CD4-positive, alpha-beta T cell treated with Interleukin-15 for 4 hours (primary cell): Measurements from ENCODE around the gene ADAM19.
A peak's percentile ranks its signal among the peaks of the same experiment; 100 is the strongest.

Experiments
- DNase-seq: peaks from one replicate; pipeline ENCODE4 v3.0.0-alpha.2; 2020; ENCODE audit warnings: low spot score

ADAM19 gene

DNA sequence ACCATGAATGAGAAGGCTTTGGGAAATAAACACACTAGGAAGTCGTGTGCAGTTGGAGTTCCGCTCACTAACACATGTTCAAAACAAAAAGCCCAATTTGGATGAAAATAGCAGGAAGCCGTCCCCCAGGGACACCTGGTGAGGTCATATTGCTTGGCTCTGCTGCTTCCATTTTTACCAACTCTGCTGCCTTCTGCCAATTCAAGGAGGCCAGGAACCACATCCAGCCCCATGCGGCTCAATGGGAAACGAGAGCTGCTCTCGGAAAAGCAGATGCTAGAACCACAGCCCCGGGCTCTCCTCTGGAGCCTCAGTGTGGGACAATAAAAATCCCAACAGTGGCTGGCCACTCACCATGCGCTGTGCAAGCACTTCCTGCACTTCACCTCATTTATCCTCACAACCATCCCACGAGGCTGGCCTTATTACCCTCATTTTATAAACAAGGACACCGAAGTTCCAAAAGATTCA lies 13.4 kb downstream of the ADAM19 start:
- DNase-seq = no peak

DNA sequence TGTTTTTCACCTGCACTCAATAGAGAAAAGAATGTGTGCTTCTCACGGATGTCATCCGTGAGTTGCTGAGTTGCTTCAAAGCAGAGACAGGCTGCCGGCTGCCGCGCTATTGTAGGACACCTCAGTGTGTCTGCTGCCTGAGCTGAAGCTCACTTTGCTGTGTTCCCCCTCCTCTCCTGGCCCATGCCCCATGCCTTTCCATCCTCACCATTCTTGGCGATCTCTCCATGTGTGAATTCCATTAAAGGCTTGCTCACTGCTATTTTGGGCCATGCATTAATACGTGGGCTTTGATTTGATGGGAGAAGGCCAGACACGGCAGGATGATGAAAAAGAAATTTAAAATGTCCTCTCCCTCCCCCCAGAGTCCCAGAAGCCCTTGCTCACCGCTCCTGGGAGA lies 14.5 kb downstream of the ADAM19 start:
- no peak for DNase-seq

DNA sequence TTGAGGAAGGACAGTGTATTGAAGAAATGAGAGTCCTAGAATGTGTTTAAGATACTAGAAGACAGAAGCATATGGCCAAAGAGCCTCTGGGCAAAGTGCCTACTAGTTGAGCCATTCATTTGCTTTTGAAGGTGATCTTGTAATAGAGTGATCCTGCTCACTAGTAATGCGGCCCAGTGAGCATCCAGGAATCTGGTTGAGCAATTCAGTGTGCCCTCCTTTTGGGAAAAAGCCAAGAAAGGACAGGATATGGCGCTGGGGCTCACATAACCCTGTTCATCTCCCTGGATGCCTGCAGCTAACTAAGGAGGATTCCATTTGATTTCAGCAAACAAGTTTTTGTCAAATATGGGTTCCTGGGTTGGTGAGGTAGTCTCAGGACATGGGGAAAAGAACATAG lies 16.3 kb downstream of the ADAM19 start:
- DNase-seq = no peak

DNA sequence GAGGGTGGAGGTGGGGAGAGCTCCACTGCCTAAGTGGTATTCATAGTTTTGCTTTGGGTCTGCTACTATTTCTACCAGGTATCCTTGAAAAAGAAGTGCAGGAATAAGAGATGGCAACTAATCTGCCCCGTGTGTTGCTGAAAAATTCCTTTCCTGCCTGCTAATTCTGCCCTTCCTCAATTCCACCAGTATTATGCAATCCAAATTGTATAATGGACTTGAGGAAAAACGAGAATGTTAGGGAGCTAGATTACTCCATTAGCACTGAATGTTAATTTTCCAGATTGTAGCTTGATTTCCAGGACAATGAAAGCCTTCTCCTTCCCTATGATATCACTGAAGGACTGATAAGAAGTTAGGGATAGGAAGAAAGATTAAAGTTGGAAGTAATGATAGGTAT lies 16.9 kb downstream of the ADAM19 start:
- DNase-seq = no peak

DNA sequence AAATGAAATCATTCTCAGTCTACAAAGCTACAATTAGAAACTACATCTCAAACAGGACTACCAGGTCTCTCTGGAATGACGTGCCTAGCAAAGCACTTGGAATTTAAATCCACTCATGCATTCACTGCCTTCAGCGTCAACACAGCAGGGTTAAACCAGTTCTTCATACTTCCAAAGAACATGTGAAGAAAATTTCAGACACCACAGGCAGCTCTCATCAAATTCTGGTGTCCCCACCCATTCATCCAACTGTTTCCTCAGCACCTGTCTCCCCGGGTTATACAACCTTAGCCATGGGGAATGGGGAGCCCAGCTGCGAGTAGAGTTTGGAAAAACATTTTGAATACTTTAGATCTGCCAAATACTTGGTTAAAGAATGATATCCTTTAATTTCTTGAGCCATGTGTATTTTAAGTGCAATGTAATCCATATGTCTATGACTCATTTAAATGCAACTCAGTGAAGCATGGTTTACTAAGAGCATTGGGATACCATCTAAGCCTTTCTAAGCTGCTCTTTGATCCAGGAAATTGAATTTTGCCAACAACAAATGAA lies 17.5 kb downstream of the ADAM19 start:
- no peak for DNase-seq

DNA sequence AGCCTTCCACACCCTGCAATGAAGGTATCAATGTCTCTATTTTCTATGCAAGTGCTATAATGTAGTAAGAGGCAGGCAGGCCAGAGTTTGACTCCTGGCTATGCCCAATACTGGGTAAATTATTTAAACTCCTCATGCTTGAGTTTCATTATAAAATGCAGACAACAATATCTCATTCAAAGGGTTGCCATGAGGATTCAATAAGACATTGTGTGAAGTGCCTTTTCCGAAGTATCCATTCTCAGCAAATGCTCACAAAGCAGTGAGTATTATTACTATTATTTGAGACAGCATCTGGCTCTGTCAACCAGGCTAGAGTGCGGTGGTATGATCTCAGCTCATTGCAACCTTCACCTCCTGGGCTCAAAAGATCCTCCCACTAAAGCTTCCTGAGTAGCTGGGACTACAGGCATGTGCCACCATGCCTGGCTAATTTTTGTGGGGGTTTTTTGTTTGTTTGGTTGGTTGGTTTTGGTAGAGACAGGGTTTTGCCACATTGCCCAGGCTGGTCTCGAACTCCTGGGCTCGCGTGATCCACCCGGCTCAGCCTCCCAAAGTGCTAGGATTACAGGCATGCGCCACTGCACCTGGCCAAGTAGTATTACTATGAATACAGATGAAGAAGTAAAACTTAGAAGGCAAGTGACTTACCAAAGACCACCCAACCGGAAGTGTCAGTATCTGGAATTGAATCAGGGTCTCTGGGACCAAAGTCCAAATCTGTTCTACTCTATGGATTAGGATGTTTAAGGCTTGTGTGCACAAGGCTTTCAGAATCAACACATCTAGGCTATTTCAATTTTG lies 18.8 kb downstream of the ADAM19 start:
- DNase-seq = no peak

DNA sequence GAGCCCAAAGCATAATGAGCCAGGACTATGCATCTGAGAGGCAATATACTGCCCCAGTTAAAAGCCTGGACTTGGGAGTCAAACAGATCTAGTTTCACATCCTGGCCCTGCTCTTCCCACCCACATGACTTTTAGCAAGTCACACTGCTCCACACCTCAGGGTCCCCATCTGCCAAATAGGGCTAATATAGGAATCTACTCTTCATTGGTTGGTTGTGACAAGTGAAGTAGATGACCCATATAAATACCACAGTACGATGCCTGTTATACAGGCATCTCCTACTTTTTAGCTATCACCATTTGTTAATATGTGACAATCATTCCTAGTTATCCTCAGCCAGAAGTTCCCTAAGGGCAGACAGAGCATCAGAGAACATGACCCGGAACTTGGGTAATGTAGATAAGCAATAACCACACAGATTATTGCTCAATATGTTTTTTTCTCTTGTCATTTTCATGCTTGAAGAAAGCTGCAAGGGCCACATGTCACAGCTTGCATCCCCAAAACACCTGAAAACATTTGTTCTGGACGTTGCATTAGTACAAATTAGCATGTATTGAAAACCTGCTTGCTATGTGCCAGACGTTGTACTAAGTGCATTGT lies 20.4 kb downstream of the ADAM19 start:
- no peak for DNase-seq

DNA sequence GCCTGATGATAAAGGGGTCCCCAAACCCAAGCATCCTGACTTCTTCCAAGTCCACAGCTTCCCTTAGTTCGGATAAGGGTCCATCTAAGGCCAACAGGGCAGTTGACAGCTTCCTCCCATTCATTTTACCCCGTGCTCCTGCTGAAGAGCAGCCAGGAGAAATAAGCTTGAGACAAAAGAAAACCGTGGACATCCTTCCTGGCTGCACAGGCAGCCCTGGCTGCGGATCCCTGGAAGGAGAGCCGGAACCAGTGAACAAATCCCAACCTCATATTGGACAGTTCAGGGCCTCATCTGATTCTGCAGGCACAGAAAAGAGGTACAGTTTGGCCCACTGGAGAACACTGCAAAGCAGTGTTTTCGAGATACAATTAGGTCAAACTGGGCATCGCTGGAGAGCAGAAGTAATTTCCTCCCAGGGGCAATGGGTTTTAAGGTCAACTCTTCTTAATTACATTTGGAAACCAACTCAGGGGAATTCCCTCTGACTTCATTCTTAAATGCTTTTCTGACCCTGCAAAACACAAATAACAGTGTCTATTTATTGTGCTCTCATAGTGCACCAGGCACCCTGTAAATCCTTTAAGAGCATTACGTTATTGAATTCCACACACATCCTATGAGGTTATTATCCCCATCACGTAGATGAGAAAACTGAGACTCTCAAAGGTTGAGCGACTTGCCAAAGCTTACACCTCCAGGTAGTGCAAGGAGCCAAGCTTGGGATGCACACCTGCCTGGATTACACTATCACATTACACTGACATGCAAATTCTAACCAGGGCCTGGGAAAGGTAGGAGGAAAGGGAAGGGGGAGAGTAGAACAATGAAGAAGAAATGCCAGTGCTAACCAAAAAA lies 21.2 kb downstream of the ADAM19 start:
- DNase-seq = no peak

DNA sequence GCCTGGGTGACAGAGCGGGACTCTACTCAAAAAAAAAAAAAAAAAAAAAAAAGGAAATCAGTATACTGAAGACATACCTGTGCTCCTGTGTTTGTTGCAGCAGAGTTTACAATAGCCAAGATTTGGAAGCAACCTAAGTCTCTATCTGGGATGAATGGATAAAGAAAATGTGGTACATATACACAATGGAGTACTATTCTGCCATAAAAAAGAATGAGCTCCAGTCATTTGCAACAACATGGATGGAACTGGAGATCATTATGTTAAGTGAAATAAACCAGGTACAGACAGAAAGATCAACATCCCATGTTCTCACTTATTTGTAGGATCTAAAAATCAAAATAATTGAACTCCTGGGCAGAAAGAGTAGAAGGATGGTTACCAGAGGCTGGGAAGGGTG lies 22.9 kb downstream of the ADAM19 start:
- no peak for DNase-seq

DNA sequence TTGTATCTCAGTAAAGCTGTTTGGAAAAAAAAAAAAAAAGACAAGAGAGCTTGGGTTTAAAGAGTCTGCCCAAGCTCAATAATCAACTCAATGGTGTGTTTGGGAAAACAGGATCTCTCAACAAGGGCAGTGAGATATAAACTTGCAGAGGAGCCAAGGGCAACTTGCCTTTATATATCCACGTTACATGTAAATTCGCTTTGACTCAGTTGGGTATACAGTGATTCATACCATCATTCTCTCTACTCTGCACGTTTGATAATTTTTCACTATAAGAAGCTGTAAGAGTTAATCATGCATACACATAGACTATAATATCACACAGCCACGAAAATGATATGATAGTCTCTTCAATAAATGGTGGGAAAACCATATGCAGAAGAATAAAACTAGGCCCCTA lies 24.9 kb downstream of the ADAM19 start:
- no peak for DNase-seq

DNA sequence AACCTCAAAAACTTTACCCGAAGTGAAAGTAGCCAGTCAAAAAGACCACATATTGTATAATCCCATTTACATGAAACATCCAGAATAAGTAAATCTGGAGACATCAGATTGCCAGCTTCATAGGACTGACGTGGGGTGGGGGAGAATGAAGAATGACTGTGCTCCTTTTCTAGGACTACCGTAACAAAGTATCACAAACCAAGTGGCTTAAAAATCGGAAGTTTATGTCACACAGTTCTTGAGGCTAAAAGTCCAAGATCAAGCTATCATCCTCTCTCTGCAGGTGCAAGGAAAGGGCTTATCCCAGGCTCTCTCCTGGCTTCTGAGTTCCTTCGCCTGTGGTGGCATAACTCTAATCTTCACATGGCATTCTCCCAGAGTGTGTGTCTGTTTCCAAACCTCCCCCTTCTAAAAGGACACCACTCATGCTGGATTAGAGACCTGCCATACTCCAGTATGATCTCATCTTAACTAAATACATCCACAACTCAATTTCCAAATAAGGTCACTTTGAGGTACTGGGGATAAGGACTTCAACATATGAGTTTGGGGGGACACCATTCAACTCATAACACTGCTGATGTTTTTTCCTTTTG lies 25.5 kb downstream of the ADAM19 start:
- no peak for DNase-seq

DNA sequence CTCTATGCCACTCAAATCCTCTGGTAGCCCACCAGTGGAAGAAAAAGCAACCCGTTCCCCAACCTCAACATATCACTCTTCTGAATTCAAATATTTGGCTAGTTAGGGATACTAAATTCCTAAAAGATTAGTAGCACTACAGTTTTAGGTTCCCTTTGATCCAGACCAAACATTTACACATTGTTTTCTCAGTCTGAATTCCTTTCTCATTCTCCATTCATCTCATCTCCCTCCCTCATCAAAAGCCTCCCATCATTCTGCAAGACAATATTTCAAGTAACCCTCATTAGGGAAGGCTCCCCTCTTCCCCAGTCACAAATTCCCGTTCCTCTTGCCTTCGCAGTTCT lies 26.3 kb downstream of the ADAM19 start:
- DNase-seq = no peak

DNA sequence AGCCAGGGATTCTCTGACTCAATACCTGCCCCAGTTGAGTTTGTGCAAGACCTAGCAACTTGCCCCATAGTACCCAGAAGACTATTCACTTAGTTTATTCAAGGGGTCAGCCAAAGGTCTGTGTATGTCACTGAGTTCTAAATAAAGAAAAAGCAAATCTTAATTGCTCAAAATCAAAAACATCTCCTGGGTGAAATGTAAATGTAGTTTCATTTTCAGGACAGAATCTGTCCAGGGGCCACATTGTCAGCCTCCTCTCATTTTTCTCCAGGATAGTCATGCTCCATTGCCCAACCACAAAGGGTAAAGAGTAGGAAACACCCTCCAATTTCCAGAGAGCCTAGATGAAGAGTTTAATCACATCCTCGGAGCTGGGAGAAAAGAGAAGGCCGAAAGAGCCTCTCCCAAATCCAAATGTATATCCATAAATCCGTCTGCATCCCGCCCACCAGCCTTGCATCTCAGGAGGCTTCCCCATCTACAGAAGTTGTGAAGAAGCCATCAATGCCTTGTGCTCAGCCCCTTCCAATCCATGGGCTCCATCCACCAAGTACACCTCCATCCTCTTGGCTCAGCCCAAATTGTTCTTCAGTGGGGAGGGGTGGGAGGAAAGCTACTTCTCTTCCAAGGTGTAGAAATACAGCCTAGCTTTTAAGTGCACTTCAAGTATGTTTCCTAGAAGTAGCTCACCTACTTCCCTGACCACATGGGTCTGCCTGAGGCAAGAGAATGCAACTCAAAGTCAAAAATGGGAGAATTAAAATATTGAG lies 26.9 kb downstream of the ADAM19 start:
- no peak for DNase-seq

DNA sequence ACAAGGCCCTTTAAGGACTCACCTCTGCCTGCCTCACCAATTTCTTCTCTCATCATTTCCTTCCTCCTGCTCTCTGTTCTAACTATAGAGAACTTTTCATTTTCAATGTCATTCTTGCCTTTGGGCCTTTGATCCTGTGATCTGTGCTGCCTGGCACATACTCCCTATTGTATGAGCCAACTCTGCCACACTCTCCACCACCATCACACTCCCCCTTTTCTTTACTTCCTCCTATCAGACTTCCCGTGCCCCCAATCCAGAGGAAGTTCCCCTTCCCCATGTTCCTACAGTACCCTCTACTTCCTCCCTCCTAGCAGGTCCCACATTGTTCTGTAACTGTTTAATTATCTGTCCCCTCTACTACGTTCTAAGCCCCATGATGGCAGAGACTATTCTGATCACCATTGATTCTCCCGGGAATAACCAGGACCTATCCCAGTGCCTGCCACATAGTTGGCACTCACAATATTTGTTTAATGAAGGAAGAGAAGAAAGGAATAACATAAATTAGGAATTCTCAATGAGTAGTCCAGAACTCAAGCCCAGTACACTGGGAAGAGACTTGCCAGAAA lies 27.5 kb downstream of the ADAM19 start:
- no peak for DNase-seq

DNA sequence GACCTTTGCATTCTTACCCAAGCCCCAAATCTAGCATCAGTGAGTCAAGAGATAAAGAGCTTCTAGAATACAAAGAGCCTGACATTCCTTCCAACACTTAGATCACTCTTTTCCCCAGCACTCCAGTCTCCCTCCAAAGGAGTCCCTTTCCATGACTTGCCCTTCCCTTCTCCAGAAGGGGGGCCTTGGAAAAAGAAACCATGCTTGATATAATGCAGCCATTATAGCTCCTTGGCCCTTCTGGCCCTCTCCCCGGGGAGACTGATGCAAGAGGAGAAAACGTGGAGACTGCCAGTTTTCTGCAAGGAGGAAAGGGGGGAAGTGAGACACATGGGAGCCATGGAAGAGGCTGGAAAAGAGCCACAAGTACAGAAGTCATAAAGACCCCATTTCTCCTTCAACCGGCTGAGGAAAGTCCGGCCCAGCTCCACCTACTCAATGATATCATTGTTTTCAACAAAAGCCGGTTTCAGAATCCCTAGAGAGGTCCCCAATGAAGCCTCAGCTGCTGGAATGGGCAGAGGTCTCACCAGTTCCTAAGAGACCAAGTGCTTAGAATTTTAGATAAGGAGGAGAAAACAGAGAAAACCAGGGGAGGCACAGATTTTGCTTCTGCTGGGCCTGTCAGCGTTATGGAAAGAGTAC lies 29.0 kb downstream of the ADAM19 start:
- DNase-seq = no peak

DNA sequence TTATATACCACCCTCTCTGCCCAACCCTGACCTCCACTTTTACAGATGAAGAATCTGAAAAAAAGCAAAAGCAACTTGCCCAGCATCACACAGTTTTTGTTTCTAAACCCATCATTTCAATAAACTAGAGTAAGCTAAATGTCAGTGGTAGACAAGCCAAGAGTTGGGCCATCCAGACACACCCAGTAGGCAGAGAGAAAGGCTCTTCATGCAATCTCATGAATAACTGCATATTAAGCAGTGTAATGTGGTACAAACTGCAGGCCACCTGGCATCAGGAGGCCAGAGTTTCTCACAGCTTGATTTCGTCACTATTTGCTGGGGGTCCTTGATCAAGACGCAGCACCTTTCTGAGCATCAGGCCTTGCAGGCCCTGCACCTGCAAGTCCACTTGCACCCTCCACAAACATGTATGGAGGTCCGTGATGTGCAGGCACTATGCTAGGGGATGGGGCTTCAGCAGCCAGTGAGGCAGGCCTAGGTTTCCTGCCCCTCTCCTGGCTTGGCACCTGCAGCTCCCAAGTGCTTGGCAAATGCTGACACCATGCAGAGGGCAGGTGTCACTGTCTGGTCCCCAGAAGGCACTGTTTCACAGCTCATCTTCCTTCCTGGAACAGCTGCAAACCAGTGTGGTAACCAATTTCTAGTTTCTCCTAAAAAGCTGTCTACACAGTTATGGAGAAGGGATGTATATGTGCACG lies 29.8 kb downstream of the ADAM19 start:
- peak; percentile 47 for DNase-seq

DNA sequence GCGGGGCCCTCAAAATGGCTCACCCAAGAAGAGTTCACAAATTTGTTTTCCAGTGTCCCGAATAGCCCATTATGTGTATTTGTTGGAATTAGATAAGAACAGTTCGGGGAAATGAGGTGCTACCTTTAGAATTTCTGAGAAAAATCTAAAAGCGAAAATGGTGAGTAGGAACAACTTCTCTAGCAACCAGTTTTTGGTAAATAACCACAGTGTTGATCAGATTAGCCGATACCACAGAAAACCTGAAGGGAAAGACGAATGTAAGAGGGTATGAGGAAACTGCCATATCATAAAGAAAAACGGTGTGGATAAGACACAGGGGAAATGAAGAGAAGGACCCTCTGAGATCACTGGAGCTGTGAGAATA lies 31.0 kb downstream of the ADAM19 start:
- DNase-seq = peak; percentile 77

DNA sequence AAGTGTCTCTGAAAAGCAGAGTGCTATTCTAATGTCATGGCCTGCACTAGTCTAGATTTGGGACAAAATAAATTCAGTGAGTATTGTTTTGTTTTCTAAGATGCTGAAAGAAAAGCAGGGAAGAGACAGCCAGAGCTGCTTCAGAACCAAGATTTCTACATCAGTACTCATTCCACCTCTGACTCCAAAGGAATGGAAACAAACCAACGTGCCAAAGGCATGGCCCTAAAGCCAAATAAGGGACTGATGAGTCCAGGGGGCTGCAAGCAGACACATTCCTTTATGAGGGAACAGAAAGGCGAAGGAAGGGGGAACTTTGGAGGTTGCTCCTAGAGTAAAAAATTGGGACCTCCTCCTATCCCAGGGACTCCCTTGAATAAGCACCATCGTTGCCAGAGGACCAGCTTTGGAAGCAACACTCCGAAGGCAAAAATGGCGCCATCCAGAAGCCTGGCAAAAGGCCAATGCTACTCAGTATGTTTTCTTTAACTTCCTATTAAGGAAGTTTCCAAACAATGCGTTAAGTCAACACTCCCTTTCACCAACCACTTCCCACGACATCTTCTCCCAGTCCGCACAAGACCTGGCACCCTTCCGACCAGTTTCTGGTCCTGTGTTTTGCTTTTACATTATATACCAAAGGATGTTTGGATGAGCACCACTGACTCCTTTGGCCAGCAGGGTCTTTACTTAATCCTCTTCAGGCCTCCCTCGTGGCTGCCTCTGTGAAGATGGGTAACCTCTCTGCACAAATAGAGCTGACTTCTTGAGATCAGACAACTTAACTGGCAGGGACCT lies 31.6 kb downstream of the ADAM19 start:
- peak; percentile 17 for DNase-seq
